ENCODE measurements around the gene GPATCH4.
"Not testable (repeated sequence)": the region's sequence is repeated elsewhere in the genome, so short reads cannot be mapped to it uniquely, and the experiment has no call there.

The GPATCH4 gene

DNA sequence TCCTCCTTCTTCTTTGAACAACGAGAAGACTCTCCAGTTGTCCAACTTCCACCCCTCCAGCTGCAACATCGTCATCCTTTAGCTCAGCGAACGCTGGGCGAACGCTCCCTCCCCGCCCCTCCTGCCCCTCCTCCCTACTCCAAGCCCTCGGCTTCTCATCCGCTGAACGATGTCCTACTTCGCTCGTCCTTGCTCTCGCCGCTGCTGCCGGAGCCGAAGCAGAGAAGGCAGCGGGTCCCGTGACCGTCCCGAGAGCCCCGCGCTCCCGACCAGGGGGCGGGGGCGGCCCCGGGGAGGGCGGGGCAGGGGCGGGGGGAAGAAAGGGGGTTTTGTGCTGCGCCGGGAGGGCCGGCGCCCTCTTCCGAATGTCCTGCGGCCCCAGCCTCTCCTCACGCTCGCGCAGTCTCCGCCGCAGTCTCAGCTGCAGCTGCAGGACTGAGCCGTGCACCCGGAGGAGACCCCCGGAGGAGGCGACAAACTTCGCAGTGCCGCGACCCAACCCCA is 40.5 kb upstream of the GPATCH4 start, which contains the start of gene BCAN:
BCAN (plus strand) TSS at position 357 of the 504 bp plus-strand sequence. CDS start 3,938 bp downstream, outside the sequence.
- H3K4me3 ChIP-seq (replicated peaks in 1 of 2; ENCODE audit: low read depth in 2 of 2, low read length in 2 of 2): no peak within 1 kb of the TSS
- peak in 1 of 2 donors; percentile 27 for DNase-seq (ENCODE audit: low read depth in 2 of 2)
- TF ChIP-seq CTCF (IDR thresholded peaks at IDR 0.05; ENCODE audit: low read depth, low read length): no peak

GRCh38 chr1:156640842-156641706 is 39.8 kb upstream of the GPATCH4 start:
- no peak for TF ChIP-seq CTCF (IDR thresholded peaks at IDR 0.05; ENCODE audit: low read depth, low read length)
- no peak for DNase-seq (ENCODE audit: low read depth in 2 of 2)
- no peak overlapping the region for H3K4me3 ChIP-seq (replicated peaks in 1 of 2; ENCODE audit: low read depth in 2 of 2, low read length in 2 of 2)

DNA sequence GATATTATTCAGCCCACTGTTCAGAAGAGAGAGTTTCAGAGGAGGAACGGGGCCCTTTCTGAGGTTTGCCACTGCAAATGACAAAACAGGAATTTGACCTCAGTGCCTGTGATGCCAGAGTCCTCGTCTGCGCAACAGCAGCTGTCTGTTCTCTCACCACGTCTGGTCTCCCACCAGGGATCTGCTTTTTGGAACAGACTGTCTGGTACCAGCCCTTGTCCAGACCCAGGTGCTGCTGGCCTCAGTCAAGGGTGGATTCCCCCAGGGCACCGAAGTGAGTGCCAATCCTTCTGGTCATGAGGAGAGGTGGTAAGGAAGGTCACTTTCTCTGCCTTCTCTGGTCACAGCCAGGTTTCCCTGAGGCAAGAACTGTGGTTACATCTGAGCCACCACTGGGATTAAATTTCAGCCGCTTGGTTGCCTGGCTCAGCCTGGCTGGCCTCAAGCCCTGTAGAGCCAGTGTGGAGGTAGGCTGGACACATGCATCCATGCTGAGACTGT is 38.4 kb upstream of the GPATCH4 start:
- no peak for DNase-seq (ENCODE audit: low read depth in 2 of 2)
- no peak for TF ChIP-seq CTCF (IDR thresholded peaks at IDR 0.05; ENCODE audit: low read depth, low read length)
- H3K4me3 ChIP-seq (replicated peaks in 1 of 2; ENCODE audit: low read depth in 2 of 2, low read length in 2 of 2): no peak overlapping the region

DNA sequence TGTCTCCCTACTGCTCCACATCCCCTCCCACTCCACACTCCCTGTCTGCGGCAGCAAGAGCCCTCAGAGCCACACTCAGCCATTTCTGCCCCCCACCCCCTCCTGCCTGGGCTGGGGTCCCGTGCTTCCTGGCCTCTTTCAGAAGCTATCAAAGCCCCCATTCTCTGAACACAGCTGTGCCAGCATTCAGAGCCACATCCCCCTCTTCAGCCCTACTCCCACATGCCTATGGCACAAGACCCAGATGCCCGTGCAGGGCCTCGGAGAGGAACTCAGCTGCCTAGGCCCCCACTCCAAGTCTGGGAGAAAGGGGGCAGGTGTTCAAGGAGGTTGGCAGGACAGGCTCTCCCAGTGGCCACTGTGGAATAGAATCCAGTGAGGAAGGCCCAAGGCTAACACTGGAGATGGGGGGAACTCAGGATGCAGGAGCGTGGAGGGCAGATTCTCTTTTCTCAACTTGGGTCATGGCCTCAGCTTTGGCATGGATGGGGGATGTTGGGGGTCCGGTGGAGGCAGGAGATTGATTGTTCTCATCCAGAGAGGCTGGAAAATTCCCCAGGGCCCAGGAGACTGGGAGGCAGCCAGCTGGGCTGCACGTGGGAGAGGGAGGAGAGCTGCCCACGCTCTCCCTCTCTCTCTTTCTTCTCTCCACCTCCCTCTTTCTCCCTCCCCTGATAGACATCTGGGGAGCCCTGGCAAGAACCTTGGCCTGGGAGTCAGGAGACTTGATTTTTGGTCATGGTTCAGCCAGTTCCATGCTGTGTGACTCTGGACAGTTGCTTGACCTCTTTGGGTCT is 37.1 kb upstream of the GPATCH4 start:
- no peak overlapping the region for H3K4me3 ChIP-seq (replicated peaks in 1 of 2; ENCODE audit: low read depth in 2 of 2, low read length in 2 of 2)
- DNase-seq (ENCODE audit: low read depth in 2 of 2): no peak
- TF ChIP-seq CTCF (IDR thresholded peaks at IDR 0.05; ENCODE audit: low read depth, low read length): no peak

- no peak overlapping the region for H3K4me3 ChIP-seq (replicated peaks in 1 of 2; ENCODE audit: low read depth in 2 of 2, low read length in 2 of 2)
- no peak for TF ChIP-seq CTCF (IDR thresholded peaks at IDR 0.05; ENCODE audit: low read depth, low read length)
- no peak for DNase-seq (ENCODE audit: low read depth in 2 of 2)
Measured at GRCh38 chr1:156632355-156632754, 31.1 kb upstream of the GPATCH4 start.

- not testable (repeated sequence) for H3K4me3 ChIP-seq (replicated peaks in 1 of 2; ENCODE audit: low read depth in 2 of 2, low read length in 2 of 2); DNase-seq (ENCODE audit: low read depth in 2 of 2)
Measured at GRCh38 chr1:156631152-156631551, 29.9 kb upstream of the GPATCH4 start.

Measured in cardiac fibroblast (primary cell).